Kidney epithelial cell (primary cell): Measurements from ENCODE around the gene CLEC4A. TPM values are rescaled to one million over a fixed set of nuclear protein-coding genes. Genes with fewer than 3 reads are reported as not detected.
A peak's percentile ranks its signal among the peaks of the same experiment; 100 is the strongest.
"Not testable (repeated sequence)": the region's sequence is repeated elsewhere in the genome, so short reads cannot be mapped to it uniquely, and the experiment has no call there.

Experiments used
- DNase-seq: peaks from one replicate; pipeline ENCODE4 v3.0.0-alpha.2; 2010; ENCODE audit warnings: low read depth
- H3K27me3 ChIP-seq: 2 replicates; pipeline ENCODE4 v1.6.0; 2011; ENCODE audit warnings: low read length; ENCODE audit not compliant: control insufficient read depth, insufficient read depth
- H3K36me3 ChIP-seq: 2 replicates; pipeline ENCODE4 v1.5.1; 2011; ENCODE audit warnings: low read length; ENCODE audit not compliant: control insufficient read depth, insufficient read depth
- H3K4me3 ChIP-seq: 2 replicates; pipeline ENCODE4 v1.5.1; 2011; ENCODE audit warnings: low read depth, mild to moderate bottlenecking, control low read depth, low read length
- total RNA-seq: library from RNA; depleted of rRNA; stranded (reverse); fragments of >200 nt; gene quantifications from 2 replicates; pipeline ENCODE4 v1.2.3, GENCODE V29; 2015
- TF ChIP-seq, protein P1 (sequence below): IDR thresholded peaks from 2 replicates; pipeline ENCODE4 v1.5.1; 2011; ENCODE audit warnings: mild to moderate bottlenecking, moderate library complexity, low read length, control low read depth, inconsistent platforms; ENCODE audit not compliant: insufficient read depth, poor library complexity, severe bottlenecking

The CLEC4A gene
- total RNA-seq, 1 donor from 2014 or later, result 0.50 TPM

DNA sequence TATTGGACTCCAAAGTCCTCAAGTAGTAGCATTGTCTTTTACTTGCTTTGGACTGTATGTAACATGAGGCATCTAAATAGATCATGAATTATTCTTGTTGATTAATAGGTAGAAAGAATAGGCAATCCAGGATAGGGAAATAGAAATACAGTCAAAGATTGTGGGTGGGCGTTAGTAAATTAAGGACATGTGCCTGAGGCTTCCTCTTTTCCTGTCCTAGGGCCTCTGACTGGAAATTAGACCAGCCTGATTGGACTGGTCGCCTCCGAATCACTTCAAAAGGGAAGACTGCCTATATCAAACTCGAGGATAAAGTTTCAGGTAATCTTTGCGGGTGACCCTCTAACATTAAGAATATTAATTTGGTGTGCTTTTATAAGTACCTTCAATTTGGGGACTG is 33.7 kb upstream of the CLEC4A start:
- Histone ChIP-seq H3K36me3 (no peaks in the 10 kb centered on the region), H3K27me3 (no peaks in the 10 kb centered on the region), H3K4me3 (no peak overlapping the region)
- TF ChIP-seq, protein P1, sequence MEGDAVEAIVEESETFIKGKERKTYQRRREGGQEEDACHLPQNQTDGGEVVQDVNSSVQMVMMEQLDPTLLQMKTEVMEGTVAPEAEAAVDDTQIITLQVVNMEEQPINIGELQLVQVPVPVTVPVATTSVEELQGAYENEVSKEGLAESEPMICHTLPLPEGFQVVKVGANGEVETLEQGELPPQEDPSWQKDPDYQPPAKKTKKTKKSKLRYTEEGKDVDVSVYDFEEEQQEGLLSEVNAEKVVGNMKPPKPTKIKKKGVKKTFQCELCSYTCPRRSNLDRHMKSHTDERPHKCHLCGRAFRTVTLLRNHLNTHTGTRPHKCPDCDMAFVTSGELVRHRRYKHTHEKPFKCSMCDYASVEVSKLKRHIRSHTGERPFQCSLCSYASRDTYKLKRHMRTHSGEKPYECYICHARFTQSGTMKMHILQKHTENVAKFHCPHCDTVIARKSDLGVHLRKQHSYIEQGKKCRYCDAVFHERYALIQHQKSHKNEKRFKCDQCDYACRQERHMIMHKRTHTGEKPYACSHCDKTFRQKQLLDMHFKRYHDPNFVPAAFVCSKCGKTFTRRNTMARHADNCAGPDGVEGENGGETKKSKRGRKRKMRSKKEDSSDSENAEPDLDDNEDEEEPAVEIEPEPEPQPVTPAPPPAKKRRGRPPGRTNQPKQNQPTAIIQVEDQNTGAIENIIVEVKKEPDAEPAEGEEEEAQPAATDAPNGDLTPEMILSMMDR, result no peak
- no peak for DNase-seq

DNA sequence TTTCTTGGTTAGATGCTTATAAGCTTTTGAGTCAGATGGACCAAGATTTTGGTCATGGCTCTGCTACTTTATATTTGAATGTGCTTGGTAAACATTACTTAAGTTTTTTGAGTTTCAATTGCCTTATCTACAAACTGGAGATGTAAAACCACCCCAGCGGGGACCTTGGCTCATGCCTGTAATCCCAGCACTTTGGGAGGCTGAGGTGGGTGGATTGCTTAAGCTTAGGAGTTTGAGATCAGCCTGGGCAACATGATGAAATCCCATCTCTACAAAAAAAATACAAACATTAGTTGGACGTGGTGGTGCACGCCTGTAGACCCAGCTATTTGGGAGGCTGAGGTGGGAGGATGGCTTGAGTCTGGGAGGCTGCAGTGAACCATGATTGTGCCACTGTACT is 30.1 kb upstream of the CLEC4A start:
- no peaks in the 10 kb centered on the region for H3K36me3 ChIP-seq

DNA sequence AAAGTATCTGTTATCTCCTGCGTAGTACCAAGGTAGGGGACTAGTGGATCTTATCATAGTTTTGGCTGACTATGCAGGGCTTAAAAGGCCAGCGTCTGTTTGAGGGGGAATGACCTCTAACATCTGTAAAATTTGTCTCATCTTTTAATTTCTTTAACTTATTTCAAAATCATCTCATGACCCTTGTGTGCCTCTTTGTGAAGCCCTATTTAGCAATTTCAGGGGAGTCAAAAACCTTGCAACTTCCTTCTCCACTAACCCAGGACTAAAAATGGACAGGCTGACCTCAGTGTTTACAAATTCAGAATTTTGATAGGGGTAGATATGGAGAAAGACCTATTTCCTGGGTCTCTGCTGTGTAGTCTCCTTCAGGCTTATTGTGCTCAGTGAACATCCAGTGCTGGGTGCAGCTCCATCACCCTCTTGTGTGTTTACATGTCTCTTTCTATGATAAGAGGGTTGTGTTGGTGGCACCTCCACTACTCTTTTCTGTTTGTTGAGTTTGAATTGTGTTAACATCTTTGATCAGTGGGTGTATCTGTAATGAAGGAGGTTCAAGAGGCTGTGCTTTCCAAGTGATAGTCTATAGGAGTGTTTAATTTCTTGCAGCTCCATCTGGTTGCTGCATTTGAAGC is 27.0 kb upstream of the CLEC4A start:
- H3K27me3 ChIP-seq, result no peaks in the 10 kb centered on the region
- H3K36me3 ChIP-seq, result no peaks in the 10 kb centered on the region

More for the DNA sequence above, 30.1 kb upstream of the CLEC4A start:
- DNase-seq, result no peak
- Histone ChIP-seq H3K27me3 (no peaks in the 10 kb centered on the region), H3K4me3 (no peak overlapping the region)
- TF ChIP-seq, protein P1, result no peak

DNA sequence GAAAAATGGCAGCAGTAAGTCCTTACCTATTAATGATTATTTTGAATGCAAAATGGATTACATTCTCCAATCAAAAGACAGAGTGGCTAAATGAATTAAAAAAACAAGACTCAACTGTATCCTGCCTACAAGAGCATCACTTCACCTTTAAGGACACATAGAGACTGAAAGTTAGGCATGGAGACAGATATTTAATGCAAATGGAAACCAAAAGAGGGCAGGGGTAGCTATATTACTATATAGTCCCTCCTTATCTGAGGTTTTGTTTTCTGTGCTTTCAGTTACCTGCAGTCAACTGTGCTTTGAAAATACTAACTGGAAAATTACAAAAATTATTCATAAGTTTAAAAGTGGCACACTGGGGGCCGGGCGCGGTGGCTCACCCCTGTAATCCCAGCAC is 24.2 kb upstream of the CLEC4A start:
- no peak for DNase-seq

More for the DNA sequence above, 27.0 kb upstream of the CLEC4A start:
- TF ChIP-seq, protein P1, result no peak
- H3K4me3 ChIP-seq, result no peak overlapping the region
- DNase-seq, result no peak

DNA sequence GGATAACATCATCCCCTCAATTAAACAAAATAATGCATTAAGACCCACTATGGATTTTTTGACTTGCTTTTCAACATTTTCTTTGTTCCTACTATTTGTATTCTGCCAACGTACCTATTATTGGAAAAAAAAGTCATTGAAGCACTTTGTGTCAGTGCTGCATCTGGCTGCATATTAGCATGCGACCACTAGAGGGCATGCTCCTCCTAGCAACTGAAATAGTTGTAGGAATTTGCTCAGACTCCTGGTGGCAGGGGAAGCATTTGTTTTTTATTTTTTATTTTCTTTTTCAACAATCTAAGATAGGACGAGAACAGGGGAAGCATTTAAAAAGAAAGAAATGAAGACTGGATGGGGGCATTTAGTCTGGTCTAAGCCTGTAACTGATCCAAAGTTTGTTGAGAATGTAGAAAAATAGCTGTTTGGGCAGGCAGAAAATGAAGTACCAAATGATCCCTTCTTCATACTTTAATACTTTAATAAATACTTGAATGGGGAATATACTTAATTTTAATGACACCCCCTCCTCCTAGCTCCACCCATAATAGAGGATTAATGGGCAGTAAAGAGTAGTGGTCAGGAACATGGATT is 14.5 kb upstream of the CLEC4A start:
- peak; percentile 42 for DNase-seq
- Histone ChIP-seq H3K36me3 (no peaks in the 10 kb centered on the region), H3K27me3 (no peaks in the 10 kb centered on the region), H3K4me3 (no peak overlapping the region)
- TF ChIP-seq, protein P1, result peak; percentile 98

More for the DNA sequence above, 24.2 kb upstream of the CLEC4A start:
- TF ChIP-seq, protein P1, result no peak
- no peaks in the 10 kb centered on the region for H3K27me3 ChIP-seq
- H3K36me3 ChIP-seq, result no peaks in the 10 kb centered on the region
- H3K4me3 ChIP-seq, result no peak overlapping the region

DNA sequence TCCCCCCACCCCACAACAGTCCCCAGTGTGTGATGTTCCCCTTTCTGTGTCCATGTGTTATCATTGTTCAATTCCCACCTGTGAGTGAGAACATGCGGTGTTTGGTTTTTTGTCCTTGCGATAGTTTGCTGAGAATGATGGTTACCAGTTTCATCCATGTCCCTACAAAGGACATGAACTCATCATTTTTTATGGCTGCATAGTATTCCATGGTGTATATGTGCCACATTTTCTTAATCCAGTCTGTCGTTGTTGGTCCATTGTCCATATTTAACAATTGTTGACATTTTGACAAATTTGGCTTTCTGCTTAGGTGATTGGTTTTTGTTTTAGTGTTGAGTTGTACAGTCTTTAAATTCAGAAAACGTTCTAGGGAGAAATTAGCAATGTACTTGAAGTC is 10.3 kb upstream of the CLEC4A start:
- H3K27me3 ChIP-seq, DNase-seq, H3K4me3 ChIP-seq, H3K36me3 ChIP-seq: not testable (repeated sequence)
